ENCODE data around the gene PPP2R2D.

PPP2R2D gene

GRCh38 chr10:131936294-131936693 lies 35.5 kb downstream of the PPP2R2D start:
- ChIA-PET CTCF (no interaction called here), POLR2A (no interaction called here)
- no peak for TF ChIP-seq CTCF (IDR thresholded peaks at IDR 0.05; ENCODE audit: control extremely low read depth, extremely low read depth, low read depth, missing control alignments)
- DNase-seq (ENCODE audit: extremely low spot score), result no peak

GRCh38 chr10:131936736-131937135 lies 35.9 kb downstream of the PPP2R2D start:
- ChIA-PET CTCF (no interaction called here), POLR2A (no interaction called here)
- TF ChIP-seq CTCF (IDR thresholded peaks at IDR 0.05; ENCODE audit: control extremely low read depth, extremely low read depth, low read depth, missing control alignments), result no peak
- no peak for DNase-seq (ENCODE audit: extremely low spot score)

- CTCF ChIA-PET, result no interaction called here
- POLR2A ChIA-PET, result no interaction called here
- no peak for DNase-seq (ENCODE audit: extremely low spot score)
- TF ChIP-seq CTCF (IDR thresholded peaks at IDR 0.05; ENCODE audit: control extremely low read depth, extremely low read depth, low read depth, missing control alignments), result no peak
These were observed 37.0 kb downstream of the PPP2R2D start for GRCh38 chr10:131937836-131938235.

- CTCF ChIA-PET, result no interaction called here
- DNase-seq (ENCODE audit: extremely low spot score), result no peak
- no peak for TF ChIP-seq CTCF (IDR thresholded peaks at IDR 0.05; ENCODE audit: control extremely low read depth, extremely low read depth, low read depth, missing control alignments)
- POLR2A ChIA-PET, result no interaction called here
These were observed 37.9 kb downstream of the PPP2R2D start for GRCh38 chr10:131938681-131939080.

- DNase-seq (ENCODE audit: extremely low spot score), result no peak
- ChIA-PET POLR2A (no interaction called here), CTCF (interaction anchor here (1.1 to 3.2 kb wide), 8 partner anchors 10 to 81 kb away, joined by 3 to 20 read pairs (median 6); no protein-coding TSS in a partner anchor)
- no peak for TF ChIP-seq CTCF (IDR thresholded peaks at IDR 0.05; ENCODE audit: control extremely low read depth, extremely low read depth, low read depth, missing control alignments)
These were observed 41.6 kb downstream of the PPP2R2D start for GRCh38 chr10:131942455-131942854.

GRCh38 chr10:131943021-131943814 lies 42.4 kb downstream of the PPP2R2D start:
- peak; percentile 32 for TF ChIP-seq CTCF (IDR thresholded peaks at IDR 0.05; ENCODE audit: control extremely low read depth, extremely low read depth, low read depth, missing control alignments)
- ChIA-PET CTCF (interaction anchor here (0.8 to 3.2 kb wide), 12 partner anchors 10 to 80 kb away, joined by 3 to 20 read pairs (median 6); partner anchors contain the start of gene BNIP3), POLR2A (no interaction called here)
- DNase-seq (ENCODE audit: extremely low spot score), result no peak
